ENCODE data around the gene ACAD11. TPM values are rescaled to one million over a fixed set of nuclear protein-coding genes. Genes with fewer than 3 reads are reported as not detected.
A peak's percentile ranks its signal among the peaks of the same experiment; 100 is the strongest.

Gene ACAD11
- total RNA-seq, 1 experiment from 2014 or later = 20.3 TPM

DNA sequence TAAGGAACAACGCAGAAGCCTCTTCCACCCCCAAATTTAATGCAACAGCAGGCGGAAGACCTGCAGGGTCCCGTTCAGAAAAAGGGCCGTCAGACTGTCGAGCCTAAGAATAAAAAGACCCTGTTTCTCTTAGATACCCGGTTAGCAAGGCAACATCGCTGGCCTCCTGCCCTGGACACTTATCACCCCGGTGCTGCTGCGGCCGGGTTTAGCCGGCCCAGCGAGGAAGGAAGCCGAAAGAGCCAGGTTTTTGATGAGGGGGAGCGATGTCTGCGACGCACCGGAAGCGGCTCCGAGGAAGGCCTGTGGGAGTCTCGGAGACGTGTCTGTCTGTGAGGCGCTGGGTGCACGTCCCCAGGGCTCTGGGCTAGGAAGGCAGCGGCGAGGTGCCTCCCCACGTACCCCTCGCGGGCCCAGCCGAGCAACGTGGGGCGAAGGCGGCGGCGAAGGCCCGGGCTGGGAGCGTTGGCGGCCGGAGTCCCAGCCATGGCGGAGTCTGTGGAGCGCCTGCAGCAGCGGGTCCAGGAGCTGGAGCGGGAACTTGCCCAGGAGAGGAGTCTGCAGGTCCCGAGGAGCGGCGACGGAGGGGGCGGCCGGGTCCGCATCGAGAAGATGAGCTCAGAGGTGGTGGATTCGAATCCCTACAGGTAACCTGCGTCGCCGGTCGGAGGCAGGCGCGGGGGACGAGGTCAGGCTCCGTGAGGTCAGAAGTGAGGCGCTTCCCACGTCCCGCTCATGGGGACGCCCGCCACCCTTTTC, 622 bp upstream of the ACAD11 start, which contains the start of gene UBA5 (continued):
- TF ChIP-seq, protein P1, sequence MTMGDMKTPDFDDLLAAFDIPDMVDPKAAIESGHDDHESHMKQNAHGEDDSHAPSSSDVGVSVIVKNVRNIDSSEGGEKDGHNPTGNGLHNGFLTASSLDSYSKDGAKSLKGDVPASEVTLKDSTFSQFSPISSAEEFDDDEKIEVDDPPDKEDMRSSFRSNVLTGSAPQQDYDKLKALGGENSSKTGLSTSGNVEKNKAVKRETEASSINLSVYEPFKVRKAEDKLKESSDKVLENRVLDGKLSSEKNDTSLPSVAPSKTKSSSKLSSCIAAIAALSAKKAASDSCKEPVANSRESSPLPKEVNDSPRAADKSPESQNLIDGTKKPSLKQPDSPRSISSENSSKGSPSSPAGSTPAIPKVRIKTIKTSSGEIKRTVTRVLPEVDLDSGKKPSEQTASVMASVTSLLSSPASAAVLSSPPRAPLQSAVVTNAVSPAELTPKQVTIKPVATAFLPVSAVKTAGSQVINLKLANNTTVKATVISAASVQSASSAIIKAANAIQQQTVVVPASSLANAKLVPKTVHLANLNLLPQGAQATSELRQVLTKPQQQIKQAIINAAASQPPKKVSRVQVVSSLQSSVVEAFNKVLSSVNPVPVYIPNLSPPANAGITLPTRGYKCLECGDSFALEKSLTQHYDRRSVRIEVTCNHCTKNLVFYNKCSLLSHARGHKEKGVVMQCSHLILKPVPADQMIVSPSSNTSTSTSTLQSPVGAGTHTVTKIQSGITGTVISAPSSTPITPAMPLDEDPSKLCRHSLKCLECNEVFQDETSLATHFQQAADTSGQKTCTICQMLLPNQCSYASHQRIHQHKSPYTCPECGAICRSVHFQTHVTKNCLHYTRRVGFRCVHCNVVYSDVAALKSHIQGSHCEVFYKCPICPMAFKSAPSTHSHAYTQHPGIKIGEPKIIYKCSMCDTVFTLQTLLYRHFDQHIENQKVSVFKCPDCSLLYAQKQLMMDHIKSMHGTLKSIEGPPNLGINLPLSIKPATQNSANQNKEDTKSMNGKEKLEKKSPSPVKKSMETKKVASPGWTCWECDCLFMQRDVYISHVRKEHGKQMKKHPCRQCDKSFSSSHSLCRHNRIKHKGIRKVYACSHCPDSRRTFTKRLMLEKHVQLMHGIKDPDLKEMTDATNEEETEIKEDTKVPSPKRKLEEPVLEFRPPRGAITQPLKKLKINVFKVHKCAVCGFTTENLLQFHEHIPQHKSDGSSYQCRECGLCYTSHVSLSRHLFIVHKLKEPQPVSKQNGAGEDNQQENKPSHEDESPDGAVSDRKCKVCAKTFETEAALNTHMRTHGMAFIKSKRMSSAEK (CRISPR knock-in tag; IDR thresholded peaks at IDR 0.05; ENCODE audit: borderline replicate concordance) = no peak
- TF ChIP-seq FOXK1 (CRISPR knock-in tag; IDR thresholded peaks at IDR 0.05) = peak; percentile 66
- TF ChIP-seq CREM (CRISPR knock-in tag; IDR thresholded peaks at IDR 0.05) = 0 out of 2 replicates have a peak, but pooled peaks have one; percentile 35
- no peak for TF ChIP-seq ZNF263 (CRISPR knock-in tag; IDR thresholded peaks at IDR 0.05; ENCODE audit: low read depth)
- TF ChIP-seq JUN (CRISPR knock-in tag; IDR thresholded peaks at IDR 0.05) = peak; percentile 68; the same call in 1 of the 2 replicates
- TF ChIP-seq, protein P2, sequence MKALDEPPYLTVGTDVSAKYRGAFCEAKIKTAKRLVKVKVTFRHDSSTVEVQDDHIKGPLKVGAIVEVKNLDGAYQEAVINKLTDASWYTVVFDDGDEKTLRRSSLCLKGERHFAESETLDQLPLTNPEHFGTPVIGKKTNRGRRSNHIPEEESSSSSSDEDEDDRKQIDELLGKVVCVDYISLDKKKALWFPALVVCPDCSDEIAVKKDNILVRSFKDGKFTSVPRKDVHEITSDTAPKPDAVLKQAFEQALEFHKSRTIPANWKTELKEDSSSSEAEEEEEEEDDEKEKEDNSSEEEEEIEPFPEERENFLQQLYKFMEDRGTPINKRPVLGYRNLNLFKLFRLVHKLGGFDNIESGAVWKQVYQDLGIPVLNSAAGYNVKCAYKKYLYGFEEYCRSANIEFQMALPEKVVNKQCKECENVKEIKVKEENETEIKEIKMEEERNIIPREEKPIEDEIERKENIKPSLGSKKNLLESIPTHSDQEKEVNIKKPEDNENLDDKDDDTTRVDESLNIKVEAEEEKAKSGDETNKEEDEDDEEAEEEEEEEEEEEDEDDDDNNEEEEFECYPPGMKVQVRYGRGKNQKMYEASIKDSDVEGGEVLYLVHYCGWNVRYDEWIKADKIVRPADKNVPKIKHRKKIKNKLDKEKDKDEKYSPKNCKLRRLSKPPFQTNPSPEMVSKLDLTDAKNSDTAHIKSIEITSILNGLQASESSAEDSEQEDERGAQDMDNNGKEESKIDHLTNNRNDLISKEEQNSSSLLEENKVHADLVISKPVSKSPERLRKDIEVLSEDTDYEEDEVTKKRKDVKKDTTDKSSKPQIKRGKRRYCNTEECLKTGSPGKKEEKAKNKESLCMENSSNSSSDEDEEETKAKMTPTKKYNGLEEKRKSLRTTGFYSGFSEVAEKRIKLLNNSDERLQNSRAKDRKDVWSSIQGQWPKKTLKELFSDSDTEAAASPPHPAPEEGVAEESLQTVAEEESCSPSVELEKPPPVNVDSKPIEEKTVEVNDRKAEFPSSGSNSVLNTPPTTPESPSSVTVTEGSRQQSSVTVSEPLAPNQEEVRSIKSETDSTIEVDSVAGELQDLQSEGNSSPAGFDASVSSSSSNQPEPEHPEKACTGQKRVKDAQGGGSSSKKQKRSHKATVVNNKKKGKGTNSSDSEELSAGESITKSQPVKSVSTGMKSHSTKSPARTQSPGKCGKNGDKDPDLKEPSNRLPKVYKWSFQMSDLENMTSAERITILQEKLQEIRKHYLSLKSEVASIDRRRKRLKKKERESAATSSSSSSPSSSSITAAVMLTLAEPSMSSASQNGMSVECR (CRISPR knock-in tag; IDR thresholded peaks at IDR 0.05; ENCODE audit: borderline replicate concordance) = peak; percentile 67; the same call in 1 of the 2 replicates
- TF ChIP-seq SP1 (CRISPR knock-in tag; conservative IDR thresholded peaks at IDR 0.05) = 0 out of 2 replicates have a peak, but pooled peaks have one; percentile 53
- 0 out of 2 replicates have a peak, but pooled peaks have one; percentile 35 for TF ChIP-seq SMAD4 (CRISPR knock-in tag; IDR thresholded peaks at IDR 0.05)
- TF ChIP-seq, protein P3, sequence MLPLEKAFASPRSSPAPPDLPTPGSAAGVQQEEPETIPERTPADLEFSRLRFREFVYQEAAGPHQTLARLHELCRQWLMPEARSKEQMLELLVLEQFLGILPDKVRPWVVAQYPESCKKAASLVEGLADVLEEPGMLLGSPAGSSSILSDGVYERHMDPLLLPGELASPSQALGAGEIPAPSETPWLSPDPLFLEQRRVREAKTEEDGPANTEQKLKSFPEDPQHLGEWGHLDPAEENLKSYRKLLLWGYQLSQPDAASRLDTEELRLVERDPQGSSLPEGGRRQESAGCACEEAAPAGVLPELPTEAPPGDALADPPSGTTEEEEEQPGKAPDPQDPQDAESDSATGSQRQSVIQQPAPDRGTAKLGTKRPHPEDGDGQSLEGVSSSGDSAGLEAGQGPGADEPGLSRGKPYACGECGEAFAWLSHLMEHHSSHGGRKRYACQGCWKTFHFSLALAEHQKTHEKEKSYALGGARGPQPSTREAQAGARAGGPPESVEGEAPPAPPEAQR (CRISPR knock-in tag; IDR thresholded peaks at IDR 0.05) = no peak
- no peak for TF ChIP-seq CBFB (CRISPR knock-in tag; IDR thresholded peaks at IDR 0.05; ENCODE audit: low read depth)
- TF ChIP-seq, protein P4, sequence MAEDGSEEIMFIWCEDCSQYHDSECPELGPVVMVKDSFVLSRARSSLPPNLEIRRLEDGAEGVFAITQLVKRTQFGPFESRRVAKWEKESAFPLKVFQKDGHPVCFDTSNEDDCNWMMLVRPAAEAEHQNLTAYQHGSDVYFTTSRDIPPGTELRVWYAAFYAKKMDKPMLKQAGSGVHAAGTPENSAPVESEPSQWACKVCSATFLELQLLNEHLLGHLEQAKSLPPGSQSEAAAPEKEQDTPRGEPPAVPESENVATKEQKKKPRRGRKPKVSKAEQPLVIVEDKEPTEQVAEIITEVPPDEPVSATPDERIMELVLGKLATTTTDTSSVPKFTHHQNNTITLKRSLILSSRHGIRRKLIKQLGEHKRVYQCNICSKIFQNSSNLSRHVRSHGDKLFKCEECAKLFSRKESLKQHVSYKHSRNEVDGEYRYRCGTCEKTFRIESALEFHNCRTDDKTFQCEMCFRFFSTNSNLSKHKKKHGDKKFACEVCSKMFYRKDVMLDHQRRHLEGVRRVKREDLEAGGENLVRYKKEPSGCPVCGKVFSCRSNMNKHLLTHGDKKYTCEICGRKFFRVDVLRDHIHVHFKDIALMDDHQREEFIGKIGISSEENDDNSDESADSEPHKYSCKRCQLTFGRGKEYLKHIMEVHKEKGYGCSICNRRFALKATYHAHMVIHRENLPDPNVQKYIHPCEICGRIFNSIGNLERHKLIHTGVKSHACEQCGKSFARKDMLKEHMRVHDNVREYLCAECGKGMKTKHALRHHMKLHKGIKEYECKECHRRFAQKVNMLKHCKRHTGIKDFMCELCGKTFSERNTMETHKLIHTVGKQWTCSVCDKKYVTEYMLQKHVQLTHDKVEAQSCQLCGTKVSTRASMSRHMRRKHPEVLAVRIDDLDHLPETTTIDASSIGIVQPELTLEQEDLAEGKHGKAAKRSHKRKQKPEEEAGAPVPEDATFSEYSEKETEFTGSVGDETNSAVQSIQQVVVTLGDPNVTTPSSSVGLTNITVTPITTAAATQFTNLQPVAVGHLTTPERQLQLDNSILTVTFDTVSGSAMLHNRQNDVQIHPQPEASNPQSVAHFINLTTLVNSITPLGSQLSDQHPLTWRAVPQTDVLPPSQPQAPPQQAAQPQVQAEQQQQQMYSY (CRISPR knock-in tag; IDR thresholded peaks at IDR 0.05) = peak; percentile 83
- peak; percentile 50; the same call in 1 of the 2 replicates for TF ChIP-seq ZNF232 (CRISPR knock-in tag; IDR thresholded peaks at IDR 0.05)

All from WTC11 (cell line).